Transverse colon (tissue), 4 donors: Measurements from ENCODE around the gene SHKBP1. TPM values are rescaled to one million over a fixed set of nuclear protein-coding genes. Genes with fewer than 3 reads are reported as not detected.

Source experiments
- DNase-seq: peaks from one replicate; pipeline ENCODE4 v3.0.0-alpha.2; 2019
- H3K27ac ChIP-seq, 4 donors: fragments of 200-600 bp; sonication (generic); 2 replicates each; pipeline ENCODE4 v1.5.1; 2016 to 2018; ENCODE audit warnings: inconsistent platforms in 4 of 4
- H3K27me3 ChIP-seq: fragments of 200-600 bp; sonication (generic); 2 replicates; pipeline ENCODE4 v1.5.1; 2017; ENCODE audit warnings: inconsistent platforms
- H3K36me3 ChIP-seq, 4 donors: fragments of 200-600 bp; sonication (generic); 2 replicates each; pipeline ENCODE4 v1.5.1; 2017 to 2019; ENCODE audit warnings: inconsistent platforms in 4 of 4
- H3K4me1 ChIP-seq, 4 donors: fragments of 200-600 bp; sonication (generic); 2 replicates each; pipeline ENCODE4 v1.5.1; 2017 to 2020; ENCODE audit warnings: inconsistent platforms in 4 of 4
- H3K4me3 ChIP-seq, 4 donors: fragments of 200-600 bp; sonication (generic); 1 replicate in 1 of 4; 2 replicates in 3 of 4; pipeline versions ENCODE4 v1.5.1 to v1.6.1; 2017 to 2019; ENCODE audit warnings: inconsistent platforms in 4 of 4
- H3K9me3 ChIP-seq, 2 donors: fragments of 200-600 bp; sonication (generic); 2 replicates each; pipeline ENCODE4 v1.5.1; 2017 to 2019; ENCODE audit warnings: inconsistent platforms in 2 of 2
- EP300 ChIP-seq: sonication (generic); formaldehyde crosslinking; IDR thresholded peaks from one replicate; pipeline ENCODE4 v1.6.1; 2017; ENCODE audit warnings: antibody characterized with exemption, low read depth
- POLR2A ChIP-seq: fragments of 450-650 bp; IDR thresholded peaks from one replicate; pipeline ENCODE4 v1.6.1; 2016; ENCODE audit warnings: antibody characterized with exemption, mild to moderate bottlenecking, moderate library complexity
- POLR2AphosphoS5 ChIP-seq, 3 donors: sonication (generic); formaldehyde crosslinking; IDR thresholded peaks; one replicate each; pipeline ENCODE4 v1.6.1; 2016; ENCODE audit warnings: antibody characterized with exemption in 3 of 3
- WGBS, 2 donors: methylation state at CpG; one replicate each; pipeline ENCODE4 v1.1.5; 2018; ENCODE audit warnings: low coverage in 1 of 2; 5-methylcytosine and 5-hydroxymethylcytosine counted together
- in situ Hi-C, 4 donors: fragments of 200-750 bp; cut with MboI; loops; one replicate each; pipeline versions ENCODE4 v1.15.0 to v1.15.1; 2017; ENCODE audit warnings: low sequenced_read_pairs in 3 of 4, low pct_ligation_motif_present in 1 of 4, low pct_unique_long_range_greater_than_20kb in 1 of 4
- intact Hi-C: fragments of 100-400 bp; cut with DNase I; formaldehyde crosslinking; loops from one replicate; pipeline ENCODE4 v1.15.1; 2023; ENCODE audit warnings: low total_unique reads
- total RNA-seq, 4 donors: library from RNA; depleted of rRNA; stranded (reverse); fragments of >200 nt; gene quantifications; one replicate each; pipeline ENCODE4 v1.1.0, GENCODE V29; 2016
- TF ChIP-seq, protein P1 (sequence below), 5 experiments: fragments of 200-600 bp in 3 of 5; fragments of 450-650 bp in 2 of 5; sonication (generic) in 3 of 5; IDR thresholded peaks; 1 replicate in 2 of 5; 2 replicates in 3 of 5; pipeline ENCODE4 v1.5.1; 2016 to 2017; ENCODE audit warnings: antibody characterized with exemption in 5 of 5, inconsistent platforms in 3 of 5, mild to moderate bottlenecking in 2 of 5, moderate library complexity in 1 of 5

SHKBP1 gene
- total RNA-seq, 4 donors from 2014 or later = 58.7 to 111 (median 60.9) TPM

GRCh38 chr19:40553885-40554857 lies 22.5 kb upstream of the SHKBP1 start:
- WGBS, 2 donors = 30% methylated on average over 36 of the region's 69 CpGs; no CpG with 5 or more reads in 1 of the 2 donors
- intact Hi-C loops = no loop called here
- Histone ChIP-seq H3K9me3 (no peaks in the 10 kb centered on the region), H3K4me1 (peaks cover 0 to 3% (median 1%) of the 10 kb centered on the region in 4 donors), H3K27me3 (peaks cover 57% of the 10 kb centered on the region), H3K4me3 (no peak overlapping the region), H3K27ac (no peak overlapping the region), H3K36me3 (no peaks in the 10 kb centered on the region)
- in situ Hi-C loops = no loop called here
- TF ChIP-seq POLR2A (no peak), EP300 (no peak)
- TF ChIP-seq, protein P1, sequence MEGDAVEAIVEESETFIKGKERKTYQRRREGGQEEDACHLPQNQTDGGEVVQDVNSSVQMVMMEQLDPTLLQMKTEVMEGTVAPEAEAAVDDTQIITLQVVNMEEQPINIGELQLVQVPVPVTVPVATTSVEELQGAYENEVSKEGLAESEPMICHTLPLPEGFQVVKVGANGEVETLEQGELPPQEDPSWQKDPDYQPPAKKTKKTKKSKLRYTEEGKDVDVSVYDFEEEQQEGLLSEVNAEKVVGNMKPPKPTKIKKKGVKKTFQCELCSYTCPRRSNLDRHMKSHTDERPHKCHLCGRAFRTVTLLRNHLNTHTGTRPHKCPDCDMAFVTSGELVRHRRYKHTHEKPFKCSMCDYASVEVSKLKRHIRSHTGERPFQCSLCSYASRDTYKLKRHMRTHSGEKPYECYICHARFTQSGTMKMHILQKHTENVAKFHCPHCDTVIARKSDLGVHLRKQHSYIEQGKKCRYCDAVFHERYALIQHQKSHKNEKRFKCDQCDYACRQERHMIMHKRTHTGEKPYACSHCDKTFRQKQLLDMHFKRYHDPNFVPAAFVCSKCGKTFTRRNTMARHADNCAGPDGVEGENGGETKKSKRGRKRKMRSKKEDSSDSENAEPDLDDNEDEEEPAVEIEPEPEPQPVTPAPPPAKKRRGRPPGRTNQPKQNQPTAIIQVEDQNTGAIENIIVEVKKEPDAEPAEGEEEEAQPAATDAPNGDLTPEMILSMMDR (IDR thresholded peaks at IDR 0.05) = no peak
- no peak for DNase-seq

DNA sequence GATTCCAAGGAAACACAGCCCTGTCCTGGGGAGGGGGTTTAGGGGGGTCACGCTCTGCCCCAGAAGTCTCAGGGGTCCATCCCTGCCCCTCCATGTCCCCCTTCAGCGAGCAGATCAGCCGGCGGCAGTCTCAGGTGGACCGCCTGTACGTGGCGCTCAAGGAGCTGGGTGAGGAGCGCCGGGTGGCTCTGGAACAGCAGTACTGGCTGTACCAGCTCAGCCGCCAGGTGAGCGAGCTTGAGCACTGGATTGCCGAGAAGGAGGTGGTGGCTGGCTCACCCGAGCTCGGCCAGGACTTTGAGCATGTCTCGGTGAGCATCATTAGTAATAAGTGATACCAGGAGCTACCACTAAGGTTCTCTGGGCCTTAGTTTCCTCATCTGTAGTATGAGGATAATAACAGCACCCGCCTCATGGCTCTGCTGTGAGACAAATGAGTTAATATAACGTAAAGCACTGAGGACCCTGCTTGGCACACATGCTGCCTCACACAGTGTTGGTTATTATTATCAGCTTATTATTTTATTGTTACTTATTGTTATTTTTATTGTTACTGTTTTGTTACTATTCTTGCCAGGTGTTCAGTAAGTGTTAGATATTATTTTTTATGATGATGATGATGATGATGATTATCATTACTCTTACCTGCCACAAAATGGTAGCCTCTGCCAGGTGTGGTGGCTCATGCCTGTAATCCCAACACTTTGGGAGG lies 20.5 kb upstream of the SHKBP1 start:
- H3K4me1 ChIP-seq = no peaks in the 10 kb centered on the region
- in situ Hi-C loops (no loop called here), intact Hi-C loops (no loop called here)
- H3K4me3 ChIP-seq = no peak overlapping the region
- no peak for TF ChIP-seq POLR2AphosphoS5 (IDR thresholded peaks at IDR 0.05)
- TF ChIP-seq, protein P1 (IDR thresholded peaks at IDR 0.05) = no peak
- no peak for TF ChIP-seq POLR2A
- no peak for TF ChIP-seq EP300
- no peak overlapping the region for H3K27ac ChIP-seq
- no peaks in the 10 kb centered on the region for H3K36me3 ChIP-seq
- WGBS, 2 donors = 71 to 77% methylated on average over 4 to 17 of the region's 17 CpGs
- peaks cover 44% of the 10 kb centered on the region for H3K27me3 ChIP-seq
- no peak for DNase-seq
- H3K9me3 ChIP-seq = no peaks in the 10 kb centered on the region

DNA sequence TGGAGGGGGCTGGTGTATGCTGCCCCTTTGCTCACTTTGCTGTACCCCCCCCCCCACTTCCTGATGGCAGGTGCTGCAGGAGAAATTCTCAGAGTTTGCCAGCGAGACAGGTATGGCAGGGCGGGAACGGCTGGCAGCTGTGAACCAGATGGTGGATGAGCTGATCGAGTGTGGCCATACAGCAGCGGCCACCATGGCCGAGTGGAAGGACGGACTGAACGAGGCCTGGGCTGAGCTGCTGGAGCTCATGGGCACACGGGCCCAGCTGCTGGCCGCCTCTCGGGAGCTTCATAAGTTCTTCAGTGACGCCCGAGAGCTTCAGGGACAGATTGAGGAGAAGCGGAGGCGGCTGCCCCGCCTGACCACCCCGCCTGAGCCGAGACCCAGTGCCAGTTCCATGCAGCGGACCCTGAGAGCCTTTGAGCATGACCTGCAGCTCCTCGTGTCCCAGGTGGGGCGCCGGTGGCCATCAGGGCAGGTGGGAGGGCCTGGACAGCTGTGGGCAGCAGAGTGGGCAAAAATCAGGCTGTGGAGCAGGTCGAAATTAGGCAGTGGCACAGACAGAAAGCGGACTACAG lies 19.6 kb upstream of the SHKBP1 start:
- Histone ChIP-seq H3K36me3 (no peaks in the 10 kb centered on the region), H3K27ac (no peak overlapping the region), H3K4me1 (no peaks in the 10 kb centered on the region), H3K4me3 (no peak overlapping the region), H3K27me3 (peaks cover 38% of the 10 kb centered on the region), H3K9me3 (no peaks in the 10 kb centered on the region)
- intact Hi-C loops = no loop called here
- WGBS, 2 donors = 83% methylated on average over 24 of the region's 24 CpGs; no CpG with 5 or more reads in 1 of the 2 donors
- TF ChIP-seq, protein P1 (IDR thresholded peaks at IDR 0.05) = no peak
- no peak for TF ChIP-seq POLR2AphosphoS5 (IDR thresholded peaks at IDR 0.05)
- no peak for TF ChIP-seq POLR2A
- no peak for TF ChIP-seq EP300
- no peak for DNase-seq
- in situ Hi-C loops = no loop called here

GRCh38 chr19:40559394-40559793 lies 17.3 kb upstream of the SHKBP1 start:
- intact Hi-C loops (no loop called here), in situ Hi-C loops (no loop called here)
- H3K4me1 ChIP-seq = no peaks in the 10 kb centered on the region
- WGBS, 2 donors = 83 to 88% methylated on average over 3 of the region's 3 CpGs
- H3K9me3 ChIP-seq = no peaks in the 10 kb centered on the region
- H3K27me3 ChIP-seq = peaks cover 24% of the 10 kb centered on the region
- H3K27ac ChIP-seq = no peak overlapping the region
- no peaks in the 10 kb centered on the region for H3K36me3 ChIP-seq
- TF ChIP-seq, protein P1 (IDR thresholded peaks at IDR 0.05) = no peak
- TF ChIP-seq POLR2A (no peak), POLR2AphosphoS5 (IDR thresholded peaks at IDR 0.05) (no peak), EP300 (no peak)
- no peak for DNase-seq
- H3K4me3 ChIP-seq = no peak overlapping the region
